Esophagus squamous epithelium (tissue), 4 donors: ENCODE measurements around the gene STK11.

Experiments
- POLR2A ChIP-seq, 4 donors: fragments of 450-650 bp; IDR thresholded peaks; one replicate each; pipeline ENCODE4 v1.6.1; 2017; ENCODE audit warnings: antibody characterized with exemption in 4 of 4, mild to moderate bottlenecking in 4 of 4, moderate library complexity in 3 of 4
- TF ChIP-seq, protein P1 (sequence below), 6 experiments: fragments of 450-650 bp in 4 of 6; fragments of 200-600 bp in 2 of 6; sonication (generic) in 2 of 6; IDR thresholded peaks; one replicate each; pipeline ENCODE4 v1.5.1; 2016 to 2019; ENCODE audit warnings: antibody characterized with exemption in 6 of 6, mild to moderate bottlenecking in 4 of 6, moderate library complexity in 4 of 6

DNA sequence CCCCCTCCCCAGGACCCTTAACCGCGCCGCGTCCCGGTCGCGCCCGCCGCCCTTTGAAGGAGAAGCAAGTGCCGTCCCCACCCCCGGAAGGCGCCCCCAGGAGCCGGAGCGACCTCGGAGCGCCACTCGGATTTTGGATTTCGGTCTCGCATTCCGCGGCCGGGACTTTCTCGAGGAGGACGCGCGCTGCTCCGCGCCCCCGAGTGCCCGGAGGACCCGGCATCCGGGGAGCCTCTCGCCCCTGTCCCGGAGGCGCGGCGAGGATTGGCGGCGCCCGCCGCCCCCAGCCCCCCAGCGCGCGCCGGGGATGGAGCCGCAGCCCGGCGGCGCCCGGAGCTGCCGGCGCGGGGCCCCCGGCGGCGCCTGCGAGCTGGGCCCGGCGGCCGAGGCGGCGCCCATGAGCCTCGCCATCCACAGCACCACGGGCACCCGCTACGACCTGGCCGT is 44.4 kb downstream of the STK11 start:
- TF ChIP-seq, protein P1, sequence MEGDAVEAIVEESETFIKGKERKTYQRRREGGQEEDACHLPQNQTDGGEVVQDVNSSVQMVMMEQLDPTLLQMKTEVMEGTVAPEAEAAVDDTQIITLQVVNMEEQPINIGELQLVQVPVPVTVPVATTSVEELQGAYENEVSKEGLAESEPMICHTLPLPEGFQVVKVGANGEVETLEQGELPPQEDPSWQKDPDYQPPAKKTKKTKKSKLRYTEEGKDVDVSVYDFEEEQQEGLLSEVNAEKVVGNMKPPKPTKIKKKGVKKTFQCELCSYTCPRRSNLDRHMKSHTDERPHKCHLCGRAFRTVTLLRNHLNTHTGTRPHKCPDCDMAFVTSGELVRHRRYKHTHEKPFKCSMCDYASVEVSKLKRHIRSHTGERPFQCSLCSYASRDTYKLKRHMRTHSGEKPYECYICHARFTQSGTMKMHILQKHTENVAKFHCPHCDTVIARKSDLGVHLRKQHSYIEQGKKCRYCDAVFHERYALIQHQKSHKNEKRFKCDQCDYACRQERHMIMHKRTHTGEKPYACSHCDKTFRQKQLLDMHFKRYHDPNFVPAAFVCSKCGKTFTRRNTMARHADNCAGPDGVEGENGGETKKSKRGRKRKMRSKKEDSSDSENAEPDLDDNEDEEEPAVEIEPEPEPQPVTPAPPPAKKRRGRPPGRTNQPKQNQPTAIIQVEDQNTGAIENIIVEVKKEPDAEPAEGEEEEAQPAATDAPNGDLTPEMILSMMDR (IDR thresholded peaks at IDR 0.05), result no peak
- no peak for TF ChIP-seq POLR2A (IDR thresholded peaks at IDR 0.05)
